Peyer's patch (tissue), 4 donors: ENCODE data around the gene TOP1.

Source experiments
- POLR2A ChIP-seq, 2 donors: fragments of 450-650 bp; IDR thresholded peaks; one replicate each; pipeline ENCODE4 v1.5.1; 2017; ENCODE audit warnings: antibody characterized with exemption in 2 of 2, mild to moderate bottlenecking in 2 of 2, moderate library complexity in 2 of 2
- TF ChIP-seq, protein P1 (sequence below), 6 experiments: fragments of 450-650 bp in 4 of 6; fragments of 200-600 bp in 2 of 6; sonication (generic) in 1 of 6; IDR thresholded peaks; one replicate each; pipeline ENCODE4 v1.5.1; 2017 to 2019; ENCODE audit warnings: antibody characterized with exemption in 6 of 6, mild to moderate bottlenecking in 3 of 6, moderate library complexity in 1 of 6

- TF ChIP-seq, protein P1, sequence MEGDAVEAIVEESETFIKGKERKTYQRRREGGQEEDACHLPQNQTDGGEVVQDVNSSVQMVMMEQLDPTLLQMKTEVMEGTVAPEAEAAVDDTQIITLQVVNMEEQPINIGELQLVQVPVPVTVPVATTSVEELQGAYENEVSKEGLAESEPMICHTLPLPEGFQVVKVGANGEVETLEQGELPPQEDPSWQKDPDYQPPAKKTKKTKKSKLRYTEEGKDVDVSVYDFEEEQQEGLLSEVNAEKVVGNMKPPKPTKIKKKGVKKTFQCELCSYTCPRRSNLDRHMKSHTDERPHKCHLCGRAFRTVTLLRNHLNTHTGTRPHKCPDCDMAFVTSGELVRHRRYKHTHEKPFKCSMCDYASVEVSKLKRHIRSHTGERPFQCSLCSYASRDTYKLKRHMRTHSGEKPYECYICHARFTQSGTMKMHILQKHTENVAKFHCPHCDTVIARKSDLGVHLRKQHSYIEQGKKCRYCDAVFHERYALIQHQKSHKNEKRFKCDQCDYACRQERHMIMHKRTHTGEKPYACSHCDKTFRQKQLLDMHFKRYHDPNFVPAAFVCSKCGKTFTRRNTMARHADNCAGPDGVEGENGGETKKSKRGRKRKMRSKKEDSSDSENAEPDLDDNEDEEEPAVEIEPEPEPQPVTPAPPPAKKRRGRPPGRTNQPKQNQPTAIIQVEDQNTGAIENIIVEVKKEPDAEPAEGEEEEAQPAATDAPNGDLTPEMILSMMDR (IDR thresholded peaks at IDR 0.05): no peak
- no peak for TF ChIP-seq POLR2A (IDR thresholded peaks at IDR 0.05)
Measured at GRCh38 chr20:41089555-41089954, 60.9 kb downstream of the TOP1 start.
